Epithelial cell of esophagus (primary cell): ENCODE data around the gene NHLRC1.

ENCODE experiments used
- DNase-seq: peaks from one replicate; pipeline ENCODE4 v3.0.0; 2010; ENCODE audit warnings: low read depth
- H3K4me3 ChIP-seq: 2 replicates; pipeline ENCODE4 v1.5.1; 2011; ENCODE audit warnings: mild to moderate bottlenecking, low read length, control low read depth
- TF ChIP-seq, protein P1 (sequence below): IDR thresholded peaks from 2 replicates; pipeline ENCODE4 v1.5.1; 2011; ENCODE audit warnings: low read depth, mild to moderate bottlenecking, low read length, control low read depth, inconsistent platforms; ENCODE audit not compliant: insufficient read depth; ENCODE audit errors: missing control alignments

NHLRC1 gene

GRCh38 chr6:18138906-18139305 lies 16.4 kb upstream of the NHLRC1 start:
- H3K4me3 ChIP-seq, result no peak overlapping the region
- no peak for DNase-seq
- TF ChIP-seq, protein P1, sequence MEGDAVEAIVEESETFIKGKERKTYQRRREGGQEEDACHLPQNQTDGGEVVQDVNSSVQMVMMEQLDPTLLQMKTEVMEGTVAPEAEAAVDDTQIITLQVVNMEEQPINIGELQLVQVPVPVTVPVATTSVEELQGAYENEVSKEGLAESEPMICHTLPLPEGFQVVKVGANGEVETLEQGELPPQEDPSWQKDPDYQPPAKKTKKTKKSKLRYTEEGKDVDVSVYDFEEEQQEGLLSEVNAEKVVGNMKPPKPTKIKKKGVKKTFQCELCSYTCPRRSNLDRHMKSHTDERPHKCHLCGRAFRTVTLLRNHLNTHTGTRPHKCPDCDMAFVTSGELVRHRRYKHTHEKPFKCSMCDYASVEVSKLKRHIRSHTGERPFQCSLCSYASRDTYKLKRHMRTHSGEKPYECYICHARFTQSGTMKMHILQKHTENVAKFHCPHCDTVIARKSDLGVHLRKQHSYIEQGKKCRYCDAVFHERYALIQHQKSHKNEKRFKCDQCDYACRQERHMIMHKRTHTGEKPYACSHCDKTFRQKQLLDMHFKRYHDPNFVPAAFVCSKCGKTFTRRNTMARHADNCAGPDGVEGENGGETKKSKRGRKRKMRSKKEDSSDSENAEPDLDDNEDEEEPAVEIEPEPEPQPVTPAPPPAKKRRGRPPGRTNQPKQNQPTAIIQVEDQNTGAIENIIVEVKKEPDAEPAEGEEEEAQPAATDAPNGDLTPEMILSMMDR, result no peak

- TF ChIP-seq, protein P1, result no peak
- no peak for DNase-seq
- no peak overlapping the region for H3K4me3 ChIP-seq
These were observed 13.8 kb upstream of the NHLRC1 start for GRCh38 chr6:18136260-18136659.

GRCh38 chr6:18135171-18135570 lies 12.7 kb upstream of the NHLRC1 start:
- no peak overlapping the region for H3K4me3 ChIP-seq
- TF ChIP-seq, protein P1, result no peak
- no peak for DNase-seq

- no peak overlapping the region for H3K4me3 ChIP-seq
- TF ChIP-seq, protein P1, result no peak
- no peak for DNase-seq
These were observed 9.9 kb upstream of the NHLRC1 start for GRCh38 chr6:18132346-18132745.

- H3K4me3 ChIP-seq, result no peak overlapping the region
- no peak for DNase-seq
- TF ChIP-seq, protein P1, result no peak
These were observed 3.6 kb upstream of the NHLRC1 start for GRCh38 chr6:18126121-18126520.

DNA sequence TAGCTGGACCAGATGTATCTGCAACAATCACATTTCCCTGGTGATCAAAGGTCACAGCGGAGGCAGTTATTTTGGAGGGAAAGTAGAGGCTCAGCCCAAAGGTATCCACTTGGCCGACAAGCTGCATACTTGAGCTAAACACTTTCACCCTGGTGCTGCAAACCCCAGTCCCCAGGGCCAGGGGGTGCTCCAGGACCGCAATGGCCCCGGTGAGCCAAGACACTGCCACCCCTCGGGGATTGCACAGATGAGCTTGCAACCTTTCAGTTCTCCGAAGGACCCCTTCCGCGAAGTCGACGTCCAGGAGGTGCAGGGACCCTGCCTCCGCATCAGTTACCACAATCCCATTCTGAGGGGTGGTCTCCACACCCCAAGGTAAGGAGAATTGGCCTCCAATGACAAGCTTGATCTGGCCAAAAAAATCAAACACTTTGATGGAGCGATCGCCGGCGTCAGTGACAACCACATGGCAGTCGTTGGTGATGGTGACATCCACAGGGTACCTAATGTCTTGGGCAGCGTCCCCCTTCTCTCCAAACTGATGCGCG lies 823 bp downstream of the NHLRC1 start:
- no peak for DNase-seq
- TF ChIP-seq, protein P1, result no peak
- peak overlapping the region; percentile 38 for H3K4me3 ChIP-seq

DNA sequence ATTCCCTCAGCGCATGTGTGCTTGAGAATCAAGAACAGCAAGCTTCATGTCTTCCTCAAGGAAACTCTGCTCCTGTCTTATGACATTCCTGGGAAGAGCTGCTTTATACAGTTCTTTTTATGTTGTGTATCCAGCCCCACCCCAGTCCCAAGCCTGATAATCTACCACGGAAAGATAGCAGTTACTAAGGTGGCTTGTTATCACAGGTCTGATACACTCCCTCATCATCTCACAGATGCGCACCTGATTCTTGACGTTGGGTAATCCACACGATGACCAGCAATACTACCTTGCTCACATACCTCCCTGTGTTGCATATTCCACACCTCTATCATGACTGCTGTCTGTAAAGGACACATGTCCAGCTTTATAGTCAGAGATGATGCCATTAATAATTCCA lies 3.2 kb downstream of the NHLRC1 start:
- TF ChIP-seq, protein P1, result no peak
- H3K4me3 ChIP-seq, result no peak overlapping the region
- DNase-seq, result peak; percentile 8
